Cardiac muscle cell (in vitro differentiated cells and primary cell): Measurements from ENCODE around the gene PPP4R2. TPM values are rescaled to one million over a fixed set of nuclear protein-coding genes. Genes with fewer than 3 reads are reported as not detected.

ENCODE experiments used
- DNase-seq, 2 donors: peaks; one replicate each; pipeline versions ENCODE4 v3.0.0 to v3.0.0-alpha.2; 2010 to 2017; ENCODE audit warnings: low read depth in 1 of 2, low spot score in 1 of 2
- H3K27ac ChIP-seq: fragments of 200-600 bp; sonication (generic); 2 replicates; pipeline ENCODE4 v1.5.1; 2016
- H3K27me3 ChIP-seq: fragments of 200-600 bp; sonication (generic); 2 replicates; pipeline ENCODE4 v1.6.0; 2016; ENCODE audit warnings: control low read depth
- H3K36me3 ChIP-seq: fragments of 200-600 bp; sonication (generic); 2 replicates; pipeline ENCODE4 v1.5.1; 2016; ENCODE audit warnings: control low read depth
- H3K4me1 ChIP-seq: fragments of 200-600 bp; sonication (generic); 2 replicates; pipeline ENCODE4 v1.8.1; 2017; ENCODE audit warnings: low read depth, mild to moderate bottlenecking, mixed run types
- H3K4me3 ChIP-seq: fragments of 200-600 bp; sonication (generic); 2 replicates; pipeline ENCODE4 v1.5.1; 2016; ENCODE audit warnings: mild to moderate bottlenecking
- H3K9me3 ChIP-seq: fragments of 200-600 bp; sonication (generic); 2 replicates; pipeline ENCODE4 v1.5.1; 2017; ENCODE audit warnings: low read depth, mild to moderate bottlenecking, control low read depth
- CTCF ChIP-seq: IDR thresholded peaks from 2 replicates; pipeline ENCODE4 v1.5.1; 2012; ENCODE audit warnings: low read depth, mild to moderate bottlenecking, low read length
- polyA plus RNA-seq: library from polyadenylated mRNA; unstranded; fragments of >200 nt; fragmentation: Nextera tagmentation; extraction: Ambion mirVana; gene quantifications from 2 replicates; pipeline ENCODE4 v1.2.1, GENCODE V29; 2016
- total RNA-seq: library from RNA; depleted of rRNA; stranded (reverse); fragments of >200 nt; gene quantifications from 2 replicates; pipeline ENCODE4 v1.2.3, GENCODE V29; 2016

PPP4R2 gene
- total and polyA plus RNA-seq, 2 experiments from 2014 or later, result 44.8 to 49.1 TPM

GRCh38 chr3:73110530-73110929 lies 113.9 kb downstream of the PPP4R2 start:
- Histone ChIP-seq H3K36me3 (no peaks in the 10 kb centered on the region), H3K4me1 (no peaks in the 10 kb centered on the region), H3K9me3 (no peaks in the 10 kb centered on the region), H3K4me3 (no peak overlapping the region), H3K27ac (no peak overlapping the region), H3K27me3 (no peaks in the 10 kb centered on the region)
- no peak for TF ChIP-seq CTCF
- no peak for DNase-seq

GRCh38 chr3:73114711-73115110 lies 118.1 kb downstream of the PPP4R2 start:
- no peak for DNase-seq
- TF ChIP-seq CTCF, result no peak
- Histone ChIP-seq H3K4me3 (no peak overlapping the region), H3K36me3 (no peaks in the 10 kb centered on the region), H3K4me1 (no peaks in the 10 kb centered on the region), H3K27ac (no peak overlapping the region), H3K27me3 (no peaks in the 10 kb centered on the region), H3K9me3 (no peaks in the 10 kb centered on the region)

DNA sequence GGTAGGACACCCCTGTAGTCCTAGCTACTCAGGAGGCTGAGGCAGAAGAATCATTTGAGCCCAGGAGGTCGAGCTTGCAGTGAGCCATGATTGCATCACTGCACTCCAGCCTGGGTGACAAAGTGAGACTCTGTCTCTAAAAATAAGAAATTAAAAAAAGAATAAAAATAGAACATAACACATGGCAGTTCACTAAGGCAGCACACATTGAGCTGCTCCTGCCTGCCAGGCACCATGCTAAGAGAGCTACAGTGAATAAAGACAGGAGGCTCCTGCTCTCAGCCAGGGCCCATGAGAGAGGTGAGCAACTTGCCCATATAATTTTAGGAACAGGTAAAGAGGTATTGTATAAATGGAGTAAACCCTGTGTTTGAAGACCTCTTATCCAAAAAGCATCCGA lies 119.2 kb downstream of the PPP4R2 start:
- DNase-seq, result no peak
- Histone ChIP-seq H3K27me3 (no peaks in the 10 kb centered on the region), H3K27ac (no peak overlapping the region), H3K4me3 (no peak overlapping the region), H3K4me1 (no peaks in the 10 kb centered on the region), H3K36me3 (no peaks in the 10 kb centered on the region), H3K9me3 (no peaks in the 10 kb centered on the region)
- TF ChIP-seq CTCF, result no peak

Other genes with a start within 250 kb of the PPP4R2 start
- 14.2 and 20.1 TPM in 2 replicates for gene SHQ1, start 148.4 kb upstream of the PPP4R2 start, total RNA-seq
- gene SHQ1, start 148.4 kb upstream of the PPP4R2 start, polyA plus RNA-seq, result 15.2 and 22.6 TPM in 2 replicates
- 36.4 and 43.1 TPM in 2 replicates for gene GXYLT2, start 108.8 kb upstream of the PPP4R2 start, total RNA-seq
- 25.7 and 34.6 TPM in 2 replicates for gene GXYLT2, start 108.8 kb upstream of the PPP4R2 start, polyA plus RNA-seq
- gene EBLN2, start 64.8 kb downstream of the PPP4R2 start, total RNA-seq, result 3.4 and 5.1 TPM in 2 replicates
- 4.8 and 6.4 TPM in 2 replicates for gene EBLN2, start 64.8 kb downstream of the PPP4R2 start, polyA plus RNA-seq